WI38 (cell line): ENCODE data around the gene MAP4.

ENCODE experiments used
- H3K4me3 ChIP-seq: 2 replicates; pipeline ENCODE4 v1.5.1; 2011; ENCODE audit warnings: low read depth, mild to moderate bottlenecking, control low read depth, low read length
- TF ChIP-seq, protein P1 (sequence below): IDR thresholded peaks from 2 replicates; pipeline ENCODE4 v1.5.1; 2012; ENCODE audit warnings: low read depth, mild to moderate bottlenecking, control low read depth, low read length

Gene MAP4

DNA sequence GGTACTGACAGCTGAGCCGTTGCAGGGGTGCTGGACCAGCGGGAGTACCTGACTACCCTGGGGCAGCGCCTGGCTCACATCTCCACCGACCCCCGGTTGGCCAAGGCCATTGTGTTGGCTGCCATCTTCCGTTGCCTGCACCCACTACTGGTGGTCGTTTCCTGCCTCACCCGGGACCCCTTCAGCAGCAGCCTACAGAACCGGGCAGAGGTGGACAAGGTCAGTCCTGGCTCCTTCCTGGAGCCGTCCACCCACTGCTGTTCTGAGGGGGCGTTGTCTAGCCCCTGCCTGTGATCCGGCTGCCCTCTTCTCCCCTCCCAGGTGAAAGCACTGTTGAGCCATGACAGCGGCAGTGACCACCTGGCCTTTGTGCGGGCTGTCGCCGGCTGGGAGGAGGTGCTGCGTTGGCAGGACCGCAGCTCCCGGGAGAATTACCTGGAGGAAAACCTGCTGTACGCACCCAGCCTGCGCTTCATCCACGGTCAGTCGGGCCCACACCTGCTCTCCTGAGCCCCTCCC is 167.6 kb downstream of the MAP4 start:
- TF ChIP-seq, protein P1, sequence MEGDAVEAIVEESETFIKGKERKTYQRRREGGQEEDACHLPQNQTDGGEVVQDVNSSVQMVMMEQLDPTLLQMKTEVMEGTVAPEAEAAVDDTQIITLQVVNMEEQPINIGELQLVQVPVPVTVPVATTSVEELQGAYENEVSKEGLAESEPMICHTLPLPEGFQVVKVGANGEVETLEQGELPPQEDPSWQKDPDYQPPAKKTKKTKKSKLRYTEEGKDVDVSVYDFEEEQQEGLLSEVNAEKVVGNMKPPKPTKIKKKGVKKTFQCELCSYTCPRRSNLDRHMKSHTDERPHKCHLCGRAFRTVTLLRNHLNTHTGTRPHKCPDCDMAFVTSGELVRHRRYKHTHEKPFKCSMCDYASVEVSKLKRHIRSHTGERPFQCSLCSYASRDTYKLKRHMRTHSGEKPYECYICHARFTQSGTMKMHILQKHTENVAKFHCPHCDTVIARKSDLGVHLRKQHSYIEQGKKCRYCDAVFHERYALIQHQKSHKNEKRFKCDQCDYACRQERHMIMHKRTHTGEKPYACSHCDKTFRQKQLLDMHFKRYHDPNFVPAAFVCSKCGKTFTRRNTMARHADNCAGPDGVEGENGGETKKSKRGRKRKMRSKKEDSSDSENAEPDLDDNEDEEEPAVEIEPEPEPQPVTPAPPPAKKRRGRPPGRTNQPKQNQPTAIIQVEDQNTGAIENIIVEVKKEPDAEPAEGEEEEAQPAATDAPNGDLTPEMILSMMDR, result no peak
- no peak overlapping the region for H3K4me3 ChIP-seq

- H3K4me3 ChIP-seq, result no peak overlapping the region
- TF ChIP-seq, protein P1, result no peak
These were observed 168.3 kb downstream of the MAP4 start for GRCh38 chr3:47847801-47848518.

- TF ChIP-seq, protein P1, result no peak
- H3K4me3 ChIP-seq, result no peak overlapping the region
These were observed 169.0 kb downstream of the MAP4 start for GRCh38 chr3:47847260-47847659.

GRCh38 chr3:47846880-47847248 is 169.4 kb downstream of the MAP4 start:
- H3K4me3 ChIP-seq, result no peak overlapping the region
- TF ChIP-seq, protein P1, result no peak

DNA sequence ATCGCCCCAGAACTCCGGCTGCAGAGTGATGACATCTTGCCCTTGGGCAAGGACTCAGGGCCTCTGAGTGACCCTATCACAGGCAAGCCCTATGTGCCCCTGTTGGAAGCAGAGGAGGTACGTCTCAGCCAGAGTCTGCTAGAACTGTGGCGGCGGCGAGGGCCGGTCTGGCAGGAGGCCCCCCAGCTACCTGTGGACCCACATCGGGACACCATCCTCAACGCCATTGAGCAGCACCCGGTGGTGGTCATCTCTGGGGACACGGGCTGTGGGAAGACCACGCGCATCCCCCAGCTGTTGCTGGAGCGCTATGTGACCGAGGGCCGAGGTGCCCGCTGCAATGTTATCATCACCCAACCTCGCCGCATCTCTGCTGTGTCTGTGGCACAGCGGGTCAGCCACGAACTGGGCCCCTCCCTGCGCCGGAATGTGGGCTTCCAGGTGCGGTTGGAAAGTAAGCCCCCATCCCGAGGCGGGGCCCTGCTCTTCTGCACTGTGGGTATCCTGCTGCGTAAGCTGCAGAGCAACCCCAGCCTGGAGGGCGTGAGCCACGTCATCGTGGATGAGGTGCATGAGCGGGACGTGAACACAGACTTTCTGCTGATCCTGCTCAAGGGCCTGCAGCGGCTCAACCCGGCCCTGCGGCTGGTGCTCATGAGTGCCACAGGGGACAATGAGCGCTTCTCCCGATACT is 169.9 kb downstream of the MAP4 start:
- TF ChIP-seq, protein P1, result no peak
- H3K4me3 ChIP-seq, result no peak overlapping the region

DNA sequence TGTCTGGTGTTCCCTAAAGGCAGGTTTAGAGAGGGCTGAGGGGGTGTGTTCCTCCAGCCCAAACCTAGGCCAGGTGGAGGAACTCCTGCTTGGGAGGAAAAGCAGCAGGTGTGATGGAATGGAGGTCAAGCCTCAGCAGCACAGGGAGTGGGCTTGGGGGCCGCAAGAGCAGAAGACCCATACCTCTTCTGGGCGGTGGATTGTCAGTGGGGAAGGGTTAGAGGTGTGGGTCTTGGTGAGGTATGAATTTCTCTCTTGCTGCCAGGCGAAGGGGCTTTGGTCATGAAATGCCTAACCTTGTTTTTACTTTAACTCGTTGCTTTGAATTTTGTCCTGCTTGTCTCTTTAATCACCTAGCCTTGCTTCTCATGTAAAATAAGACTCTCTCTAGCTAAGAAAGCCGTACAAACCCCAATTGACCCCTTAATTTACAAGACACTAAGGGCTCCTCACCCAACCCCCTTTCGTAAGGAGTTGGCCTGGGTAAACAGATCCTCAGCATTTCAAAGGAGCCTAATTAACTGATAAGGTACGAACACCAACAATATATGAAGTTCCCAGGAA is 174.3 kb downstream of the MAP4 start:
- TF ChIP-seq, protein P1, result no peak
- no peak overlapping the region for H3K4me3 ChIP-seq

DNA sequence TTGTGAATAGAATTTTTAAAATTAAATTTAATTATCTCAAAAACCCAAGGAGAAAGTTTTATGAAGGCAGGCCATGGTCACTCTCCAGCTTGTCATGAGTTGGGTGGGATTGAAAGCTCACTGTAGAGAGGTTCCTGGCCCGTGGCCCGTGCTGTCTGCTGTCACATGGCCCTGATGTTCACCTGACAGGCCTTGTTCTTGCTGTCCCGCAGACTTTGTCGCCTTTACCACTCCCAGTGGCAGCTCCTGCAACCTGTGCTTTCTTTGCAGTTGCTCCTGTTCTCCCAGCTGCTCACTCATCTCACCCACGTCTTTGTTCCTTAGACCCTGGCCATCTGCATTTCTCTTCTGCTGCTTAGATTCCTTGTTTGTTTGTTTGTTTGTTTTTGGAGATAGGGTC is 177.7 kb downstream of the MAP4 start:
- no peak overlapping the region for H3K4me3 ChIP-seq
- TF ChIP-seq, protein P1, result no peak
